Measurements from ENCODE around the gene BTRC. TPM values are rescaled to one million over a fixed set of nuclear protein-coding genes. Genes with fewer than 3 reads are reported as not detected.

Gene BTRC
- total and polyA plus RNA-seq, 8 donors, result 3.5 to 14.5 (median 4.7) TPM

- Histone ChIP-seq H3K9me3 (peaks cover 0 to 13% (median 7%) of the 10 kb centered on the region in 4 donors), H3K4me3 (peak overlapping the region; percentile 50 to 63 (median 54)), H3K4me1 (peaks cover 25 to 31% (median 30%) of the 10 kb centered on the region in 4 donors), H3K27me3 (peaks cover 17 to 53% (median 36%) of the 10 kb centered on the region in 3 donors), H3K27ac (peak overlapping the region in 1 of 5 donors; percentile 36), H3K36me3 (peaks cover 0 to 5% (median 1%) of the 10 kb centered on the region in 4 donors)
- DNase-seq, result no peak
- intact Hi-C loops (cut with DNase I; ENCODE audit: low total_unique reads), result loop anchor here (5.0 kb wide), 1 partner anchor 358 kb away; no protein-coding TSS in a partner anchor
- no peak for TF ChIP-seq EP300 (IDR thresholded peaks at IDR 0.05)
- TF ChIP-seq POLR2AphosphoS5 (IDR thresholded peaks at IDR 0.05), result no peak
- no peak for TF ChIP-seq POLR2A (IDR thresholded peaks at IDR 0.05)
- peak in 1 of 7 experiments; percentile 53 for TF ChIP-seq CTCF (IDR thresholded peaks at IDR 0.05)
- 4 to 10% (median 8%) methylated on average over 20 to 37 of the region's 37 CpGs for WGBS, 5 donors
Measured at GRCh38 chr10:101570428-101571270, 216.7 kb downstream of the BTRC start.

GRCh38 chr10:101571271-101571925 is 217.4 kb downstream of the BTRC start:
- Histone ChIP-seq H3K36me3 (peaks cover 0 to 10% (median 2%) of the 10 kb centered on the region in 4 donors), H3K4me3 (no peak overlapping the region), H3K9me3 (peaks cover 0 to 13% (median 7%) of the 10 kb centered on the region in 4 donors), H3K27ac (no peak overlapping the region), H3K27me3 (peaks cover 9 to 46% (median 29%) of the 10 kb centered on the region in 3 donors), H3K4me1 (peaks cover 22 to 27% (median 26%) of the 10 kb centered on the region in 4 donors)
- 59 to 72% (median 63%) methylated on average over 8 of the region's 8 CpGs for WGBS, 5 donors
- intact Hi-C loops (cut with DNase I; ENCODE audit: low total_unique reads), result loop anchor here (5.0 kb wide), 1 partner anchor 359 kb away; no protein-coding TSS in a partner anchor
- TF ChIP-seq POLR2A (IDR thresholded peaks at IDR 0.05) (no peak), CTCF (IDR thresholded peaks at IDR 0.05) (no peak), EP300 (IDR thresholded peaks at IDR 0.05) (no peak), POLR2AphosphoS5 (IDR thresholded peaks at IDR 0.05) (no peak)
- no peak for DNase-seq

- intact Hi-C loops (cut with DNase I; ENCODE audit: low total_unique reads), result loop anchor here (5.0 kb wide), 1 partner anchor 360 kb away; no protein-coding TSS in a partner anchor
- WGBS, 5 donors, result 81 to 90% (median 86%) methylated on average over 7 of the region's 7 CpGs
- Histone ChIP-seq H3K4me1 (peaks cover 18 to 21% (median 20%) of the 10 kb centered on the region in 4 donors), H3K4me3 (no peak overlapping the region), H3K27me3 (peaks cover 8 to 38% (median 22%) of the 10 kb centered on the region in 3 donors), H3K27ac (no peak overlapping the region), H3K36me3 (peaks cover 0 to 17% (median 4%) of the 10 kb centered on the region in 4 donors), H3K9me3 (peaks cover 0 to 13% (median 7%) of the 10 kb centered on the region in 4 donors)
- DNase-seq, result no peak
- no peak for TF ChIP-seq POLR2A (IDR thresholded peaks at IDR 0.05)
- TF ChIP-seq EP300 (IDR thresholded peaks at IDR 0.05), result no peak
Measured at GRCh38 chr10:101572126-101572525, 218.2 kb downstream of the BTRC start.

- Histone ChIP-seq H3K27ac (no peak overlapping the region), H3K27me3 (peaks cover 8 to 32% (median 19%) of the 10 kb centered on the region in 3 donors), H3K9me3 (peaks cover 0 to 13% (median 7%) of the 10 kb centered on the region in 4 donors), H3K4me1 (peaks cover 18 to 21% (median 20%) of the 10 kb centered on the region in 4 donors), H3K36me3 (peaks cover 0 to 24% (median 10%) of the 10 kb centered on the region in 4 donors), H3K4me3 (no peak overlapping the region)
- no peak for TF ChIP-seq POLR2AphosphoS5 (IDR thresholded peaks at IDR 0.05)
- no peak for TF ChIP-seq POLR2A (IDR thresholded peaks at IDR 0.05)
- TF ChIP-seq EP300 (IDR thresholded peaks at IDR 0.05), result no peak
- TF ChIP-seq CTCF (IDR thresholded peaks at IDR 0.05), result no peak
- intact Hi-C loops (cut with DNase I; ENCODE audit: low total_unique reads), result loop anchor here (5.0 kb wide), 1 partner anchor 360 kb away; no protein-coding TSS in a partner anchor
- WGBS, 5 donors, result 86 to 93% (median 90%) methylated on average over 2 of the region's 2 CpGs
- DNase-seq, result no peak
Measured at GRCh38 chr10:101572785-101573184, 218.8 kb downstream of the BTRC start.

Measured in stomach (tissue), 9 donors.